ENCODE data around the gene SASH1. TPM values are rescaled to one million over a fixed set of nuclear protein-coding genes. Genes with fewer than 3 reads are reported as not detected.

SASH1 gene
- polyA plus RNA-seq, 3 donors, result 23.9 to 29.4 (median 26.6) TPM

- no peak for DNase-seq
Observed at GRCh38 chr6:148520109-148520841, 177.6 kb downstream of the SASH1 start.

GRCh38 chr6:148521158-148521557, 178.5 kb downstream of the SASH1 start:
- DNase-seq, result no peak

- no peak for DNase-seq
Observed at GRCh38 chr6:148521586-148521985, 178.9 kb downstream of the SASH1 start.

GRCh38 chr6:148523048-148523447, 180.4 kb downstream of the SASH1 start:
- no peak for DNase-seq

GRCh38 chr6:148523551-148523950, 180.9 kb downstream of the SASH1 start:
- no peak for DNase-seq

GRCh38 chr6:148524471-148524882, 181.8 kb downstream of the SASH1 start:
- DNase-seq, result no peak

GRCh38 chr6:148524976-148525375, 182.3 kb downstream of the SASH1 start:
- DNase-seq, result no peak

GRCh38 chr6:148525453-148525852, 182.8 kb downstream of the SASH1 start:
- no peak for DNase-seq

- DNase-seq, result no peak
Observed at GRCh38 chr6:148526145-148526544, 183.5 kb downstream of the SASH1 start.

GRCh38 chr6:148528292-148528691, 185.7 kb downstream of the SASH1 start:
- no peak for DNase-seq

- no peak for DNase-seq
Observed at GRCh38 chr6:148529010-148529409, 186.4 kb downstream of the SASH1 start.

- DNase-seq, result no peak
Observed at GRCh38 chr6:148530394-148530953, 187.8 kb downstream of the SASH1 start.

- DNase-seq, result no peak
Observed at GRCh38 chr6:148530976-148531375, 188.3 kb downstream of the SASH1 start.

- DNase-seq, result no peak
Observed at GRCh38 chr6:148532698-148533097, 190.1 kb downstream of the SASH1 start.

GRCh38 chr6:148533309-148534107, 190.9 kb downstream of the SASH1 start:
- no peak for DNase-seq

GRCh38 chr6:148534871-148535270, 192.2 kb downstream of the SASH1 start:
- DNase-seq, result no peak

- DNase-seq, result no peak
Observed at GRCh38 chr6:148535381-148535780, 192.7 kb downstream of the SASH1 start.

- DNase-seq, result no peak
Observed at GRCh38 chr6:148535976-148536375, 193.3 kb downstream of the SASH1 start.

- peak; percentile 75 for DNase-seq
Observed at GRCh38 chr6:148538261-148539190, 195.9 kb downstream of the SASH1 start.

GRCh38 chr6:148543540-148543939, 200.9 kb downstream of the SASH1 start:
- no peak for DNase-seq

- DNase-seq, result no peak
Observed at GRCh38 chr6:148544421-148544820, 201.8 kb downstream of the SASH1 start.

GRCh38 chr6:148545901-148546300, 203.3 kb downstream of the SASH1 start:
- DNase-seq, result no peak
